ENCODE data around the gene COG5. TPM values are rescaled to one million over a fixed set of nuclear protein-coding genes. Genes with fewer than 3 reads are reported as not detected.
A peak's percentile ranks its signal among the peaks of the same experiment; 100 is the strongest.

COG5 gene
- total RNA-seq, 1 donor from 2014 or later, result 21.4 TPM

DNA sequence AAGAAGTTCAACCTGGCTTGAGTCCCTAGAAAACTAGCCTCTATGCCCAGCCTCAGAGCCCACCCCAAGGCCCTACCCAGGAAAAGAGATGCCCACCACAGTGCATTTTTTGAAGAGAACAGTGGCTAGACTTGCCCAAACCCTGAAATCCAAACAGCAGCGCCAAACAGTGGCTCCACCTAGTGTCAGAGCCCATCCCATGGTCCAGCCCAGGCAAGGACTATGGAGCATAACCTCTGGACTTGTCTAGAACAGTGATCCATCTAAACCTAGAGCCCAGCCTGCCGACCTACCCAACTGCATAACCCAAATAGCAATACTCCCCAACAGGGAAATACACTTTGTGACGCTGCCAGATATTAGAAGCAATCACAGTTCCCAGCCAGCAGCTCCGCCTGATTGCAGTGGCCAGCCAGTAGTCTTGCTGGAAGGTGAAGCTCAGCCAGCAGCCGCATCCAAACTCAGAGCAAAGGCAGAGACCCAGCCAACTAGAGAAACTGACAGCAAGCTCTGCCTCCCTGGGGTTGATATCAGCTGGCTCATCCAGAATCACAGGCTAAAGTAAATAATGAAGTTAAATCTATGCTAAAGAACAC lies 350.4 kb downstream of the COG5 start:
- Histone ChIP-seq H3K27ac (ENCODE audit: low read depth, low read length) (no peak overlapping the region), H3K36me3 (ENCODE audit: control insufficient read depth in 3 of 3, insufficient read depth in 3 of 3, low read length in 3 of 3) (peaks cover 0 to 10% (median 8%) of the 10 kb centered on the region in 3 donors), H3K9me3 (ENCODE audit: control insufficient read depth in 3 of 3, low read length in 3 of 3) (no peaks in the 10 kb centered on the region), H3K4me3 (ENCODE audit: low read length in 3 of 3) (no peak overlapping the region), H3K4me1 (ENCODE audit: control insufficient read depth in 3 of 3, insufficient read depth in 3 of 3, low read length in 3 of 3) (peaks cover 8 to 10% (median 8%) of the 10 kb centered on the region in 3 donors), H3K27me3 (ENCODE audit: control insufficient read depth in 3 of 3, insufficient read depth in 3 of 3, low read length in 3 of 3) (no peaks in the 10 kb centered on the region), H3K9ac (ENCODE audit: low read depth in 1 of 3, low read length in 3 of 3) (no peak overlapping the region)

GRCh38 chr7:107212725-107213124 lies 351.0 kb downstream of the COG5 start:
- H3K4me3 ChIP-seq (ENCODE audit: low read length in 3 of 3), result no peak overlapping the region
- H3K36me3 ChIP-seq (ENCODE audit: control insufficient read depth in 3 of 3, insufficient read depth in 3 of 3, low read length in 3 of 3), result peaks cover 0 to 10% (median 8%) of the 10 kb centered on the region in 3 donors
- no peaks in the 10 kb centered on the region for H3K9me3 ChIP-seq (ENCODE audit: control insufficient read depth in 3 of 3, low read length in 3 of 3)
- H3K4me1 ChIP-seq (ENCODE audit: control insufficient read depth in 3 of 3, insufficient read depth in 3 of 3, low read length in 3 of 3), result peaks cover 13 to 15% (median 14%) of the 10 kb centered on the region in 3 donors
- no peak overlapping the region for H3K27ac ChIP-seq (ENCODE audit: low read depth, low read length)
- H3K27me3 ChIP-seq (ENCODE audit: control insufficient read depth in 3 of 3, insufficient read depth in 3 of 3, low read length in 3 of 3), result no peaks in the 10 kb centered on the region
- H3K9ac ChIP-seq (ENCODE audit: low read depth in 1 of 3, low read length in 3 of 3), result no peak overlapping the region

DNA sequence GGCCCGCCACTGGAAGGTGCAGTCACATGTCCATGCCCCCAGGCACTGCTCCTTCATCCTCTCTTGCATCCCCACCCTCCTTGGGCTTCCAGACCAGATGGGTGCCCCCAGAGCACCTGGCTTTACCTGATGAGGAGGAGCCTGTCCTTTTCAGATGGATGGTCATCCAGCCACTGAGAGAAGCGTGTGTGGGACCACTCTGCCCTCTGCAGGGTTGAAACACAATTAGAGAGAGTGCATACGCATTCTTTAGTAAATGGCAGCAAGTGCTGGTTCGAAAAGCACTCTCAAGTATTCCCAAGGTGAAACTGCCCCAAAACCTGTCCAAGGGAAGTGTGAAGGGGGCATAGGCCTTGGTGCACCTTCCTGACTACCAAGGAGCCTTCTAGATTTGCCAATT lies 353.3 kb downstream of the COG5 start:
- H3K27ac ChIP-seq (ENCODE audit: low read depth, low read length), result no peak overlapping the region

DNA sequence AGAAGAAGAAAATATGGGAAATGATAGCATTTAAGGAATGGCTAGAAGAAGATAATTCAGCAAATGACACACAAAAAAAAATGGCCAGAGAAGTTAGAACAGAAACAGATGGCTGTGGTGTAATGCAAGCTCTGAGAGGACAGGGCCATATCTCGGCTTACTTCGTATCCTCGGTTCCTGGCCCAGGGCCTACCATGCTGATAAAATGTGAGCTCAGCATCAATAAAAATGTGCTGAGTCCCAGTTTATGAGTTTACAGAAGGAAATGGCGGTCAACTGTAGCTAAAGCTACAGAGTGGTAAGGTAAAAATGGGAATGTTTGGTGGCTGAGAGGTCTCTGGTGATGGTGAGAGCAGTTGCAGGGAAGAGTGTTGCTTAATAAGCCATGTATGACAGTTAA lies 354.2 kb downstream of the COG5 start:
- no peak overlapping the region for H3K4me3 ChIP-seq (ENCODE audit: low read length in 3 of 3)
- no peaks in the 10 kb centered on the region for H3K9me3 ChIP-seq (ENCODE audit: control insufficient read depth in 3 of 3, low read length in 3 of 3)
- H3K9ac ChIP-seq (ENCODE audit: low read depth in 1 of 3, low read length in 3 of 3), result no peak overlapping the region
- no peaks in the 10 kb centered on the region for H3K27me3 ChIP-seq (ENCODE audit: control insufficient read depth in 3 of 3, insufficient read depth in 3 of 3, low read length in 3 of 3)
- H3K36me3 ChIP-seq (ENCODE audit: control insufficient read depth in 3 of 3, insufficient read depth in 3 of 3, low read length in 3 of 3), result peaks cover 5 to 19% (median 19%) of the 10 kb centered on the region in 3 donors
- H3K4me1 ChIP-seq (ENCODE audit: control insufficient read depth in 3 of 3, insufficient read depth in 3 of 3, low read length in 3 of 3), result peaks cover 16 to 22% (median 21%) of the 10 kb centered on the region in 3 donors
- peak overlapping the region; percentile 70 for H3K27ac ChIP-seq (ENCODE audit: low read depth, low read length)

More for the DNA sequence above, 353.3 kb downstream of the COG5 start:
- peaks cover 16 to 22% (median 21%) of the 10 kb centered on the region in 3 donors for H3K4me1 ChIP-seq (ENCODE audit: control insufficient read depth in 3 of 3, insufficient read depth in 3 of 3, low read length in 3 of 3)
- H3K9ac ChIP-seq (ENCODE audit: low read depth in 1 of 3, low read length in 3 of 3), result no peak overlapping the region
- H3K27me3 ChIP-seq (ENCODE audit: control insufficient read depth in 3 of 3, insufficient read depth in 3 of 3, low read length in 3 of 3), result no peaks in the 10 kb centered on the region
- peaks cover 5 to 12% (median 11%) of the 10 kb centered on the region in 3 donors for H3K36me3 ChIP-seq (ENCODE audit: control insufficient read depth in 3 of 3, insufficient read depth in 3 of 3, low read length in 3 of 3)
- no peaks in the 10 kb centered on the region for H3K9me3 ChIP-seq (ENCODE audit: control insufficient read depth in 3 of 3, low read length in 3 of 3)
- H3K4me3 ChIP-seq (ENCODE audit: low read length in 3 of 3), result no peak overlapping the region

DNA sequence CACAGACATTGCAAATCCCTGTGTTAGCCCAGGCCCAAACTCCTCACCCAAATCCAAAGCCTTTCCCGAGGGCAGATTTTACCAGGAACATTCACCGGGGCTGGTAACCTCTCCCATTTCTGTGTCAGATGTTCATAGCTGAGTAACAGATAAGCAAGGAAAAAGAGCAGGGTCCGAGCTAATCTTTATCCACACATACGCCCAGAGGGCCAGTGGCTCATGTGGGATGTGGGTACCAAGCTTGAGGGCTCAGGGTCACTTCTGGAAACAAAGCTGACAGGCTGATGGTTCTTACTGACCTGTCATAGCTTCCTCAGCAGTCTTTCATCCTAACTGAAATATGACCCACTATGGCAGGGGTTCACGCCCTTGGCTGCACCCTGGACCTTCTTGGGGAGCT lies 355.2 kb downstream of the COG5 start:
- Histone ChIP-seq H3K9ac (ENCODE audit: low read depth in 1 of 3, low read length in 3 of 3) (peak overlapping the region in 2 of 3 donors; percentile 7 to 62), H3K4me1 (ENCODE audit: control insufficient read depth in 3 of 3, insufficient read depth in 3 of 3, low read length in 3 of 3) (peaks cover 16 to 22% (median 21%) of the 10 kb centered on the region in 3 donors), H3K36me3 (ENCODE audit: control insufficient read depth in 3 of 3, insufficient read depth in 3 of 3, low read length in 3 of 3) (peaks cover 13 to 28% (median 26%) of the 10 kb centered on the region in 3 donors), H3K27ac (ENCODE audit: low read depth, low read length) (peak overlapping the region; percentile 70), H3K27me3 (ENCODE audit: control insufficient read depth in 3 of 3, insufficient read depth in 3 of 3, low read length in 3 of 3) (no peaks in the 10 kb centered on the region), H3K4me3 (ENCODE audit: low read length in 3 of 3) (peak overlapping the region in 1 of 3 donors; percentile 16), H3K9me3 (ENCODE audit: control insufficient read depth in 3 of 3, low read length in 3 of 3) (no peaks in the 10 kb centered on the region)

GRCh38 chr7:107208024-107208521 lies 355.6 kb downstream of the COG5 start:
- H3K4me3 ChIP-seq (ENCODE audit: low read length in 3 of 3), result no peak overlapping the region
- H3K27me3 ChIP-seq (ENCODE audit: control insufficient read depth in 3 of 3, insufficient read depth in 3 of 3, low read length in 3 of 3), result no peaks in the 10 kb centered on the region
- peak overlapping the region in 2 of 3 donors; percentile 7 to 62 for H3K9ac ChIP-seq (ENCODE audit: low read depth in 1 of 3, low read length in 3 of 3)
- H3K27ac ChIP-seq (ENCODE audit: low read depth, low read length), result peak overlapping the region; percentile 70
- peaks cover 16 to 22% (median 20%) of the 10 kb centered on the region in 3 donors for H3K4me1 ChIP-seq (ENCODE audit: control insufficient read depth in 3 of 3, insufficient read depth in 3 of 3, low read length in 3 of 3)
- H3K9me3 ChIP-seq (ENCODE audit: control insufficient read depth in 3 of 3, low read length in 3 of 3), result no peaks in the 10 kb centered on the region
- peaks cover 14 to 33% (median 30%) of the 10 kb centered on the region in 3 donors for H3K36me3 ChIP-seq (ENCODE audit: control insufficient read depth in 3 of 3, insufficient read depth in 3 of 3, low read length in 3 of 3)

- Histone ChIP-seq H3K4me1 (ENCODE audit: control insufficient read depth in 3 of 3, insufficient read depth in 3 of 3, low read length in 3 of 3) (peaks cover 16 to 22% (median 19%) of the 10 kb centered on the region in 3 donors), H3K4me3 (ENCODE audit: low read length in 3 of 3) (no peak overlapping the region), H3K36me3 (ENCODE audit: control insufficient read depth in 3 of 3, insufficient read depth in 3 of 3, low read length in 3 of 3) (peaks cover 14 to 36% (median 32%) of the 10 kb centered on the region in 3 donors), H3K27ac (ENCODE audit: low read depth, low read length) (peak overlapping the region; percentile 70), H3K9me3 (ENCODE audit: control insufficient read depth in 3 of 3, low read length in 3 of 3) (no peaks in the 10 kb centered on the region), H3K27me3 (ENCODE audit: control insufficient read depth in 3 of 3, insufficient read depth in 3 of 3, low read length in 3 of 3) (no peaks in the 10 kb centered on the region), H3K9ac (ENCODE audit: low read depth in 1 of 3, low read length in 3 of 3) (peak overlapping the region in 1 of 3 donors; percentile 17)
Measured at GRCh38 chr7:107207459-107207858, 356.3 kb downstream of the COG5 start.

DNA sequence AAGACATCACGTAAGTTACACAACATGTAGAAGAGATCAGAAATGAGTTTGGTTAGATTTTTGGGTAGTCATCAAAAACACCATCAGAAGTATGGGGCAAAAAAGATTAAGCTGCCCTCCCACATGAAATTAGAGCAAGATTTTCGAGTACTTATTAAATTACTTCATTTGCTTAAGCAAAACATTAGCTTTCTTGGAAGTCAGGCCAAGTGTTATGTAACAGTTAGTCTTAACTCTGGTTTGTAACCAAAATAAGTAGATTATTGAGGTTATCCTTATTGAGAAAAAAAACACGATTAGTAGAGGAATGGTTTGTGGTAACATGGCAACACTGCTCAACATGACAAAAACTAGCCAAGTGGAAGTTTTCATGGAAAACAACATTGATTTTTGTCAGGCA lies 357.0 kb downstream of the COG5 start:
- H3K36me3 ChIP-seq (ENCODE audit: control insufficient read depth in 3 of 3, insufficient read depth in 3 of 3, low read length in 3 of 3), result peaks cover 15 to 36% (median 34%) of the 10 kb centered on the region in 3 donors
- H3K9me3 ChIP-seq (ENCODE audit: control insufficient read depth in 3 of 3, low read length in 3 of 3), result no peaks in the 10 kb centered on the region
- peak overlapping the region; percentile 6 for H3K27ac ChIP-seq (ENCODE audit: low read depth, low read length)
- H3K9ac ChIP-seq (ENCODE audit: low read depth in 1 of 3, low read length in 3 of 3), result no peak overlapping the region
- H3K4me1 ChIP-seq (ENCODE audit: control insufficient read depth in 3 of 3, insufficient read depth in 3 of 3, low read length in 3 of 3), result peaks cover 16 to 22% (median 21%) of the 10 kb centered on the region in 3 donors
- H3K4me3 ChIP-seq (ENCODE audit: low read length in 3 of 3), result no peak overlapping the region
- no peaks in the 10 kb centered on the region for H3K27me3 ChIP-seq (ENCODE audit: control insufficient read depth in 3 of 3, insufficient read depth in 3 of 3, low read length in 3 of 3)

DNA sequence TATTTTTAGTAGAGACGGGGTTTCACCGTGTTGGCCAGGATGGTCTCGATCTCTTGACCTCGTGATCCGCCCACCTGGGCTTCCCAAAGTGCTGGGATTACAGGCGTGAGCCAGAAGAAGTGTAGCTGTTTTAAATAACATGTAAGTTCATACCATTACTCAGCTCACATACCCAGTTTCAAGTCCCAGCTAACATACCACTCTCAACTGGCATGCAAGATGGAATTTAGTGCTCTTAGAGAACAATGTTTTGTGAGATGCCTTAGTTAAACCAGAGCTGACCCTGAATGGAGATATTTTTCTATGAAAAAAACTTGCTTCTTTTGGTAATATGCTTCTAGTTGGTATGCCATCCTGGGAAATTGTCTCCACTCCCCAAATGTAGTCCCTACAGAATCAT lies 357.6 kb downstream of the COG5 start:
- Histone ChIP-seq H3K27me3 (ENCODE audit: control insufficient read depth in 3 of 3, insufficient read depth in 3 of 3, low read length in 3 of 3) (no peaks in the 10 kb centered on the region), H3K9ac (ENCODE audit: low read depth in 1 of 3, low read length in 3 of 3) (no peak overlapping the region), H3K36me3 (ENCODE audit: control insufficient read depth in 3 of 3, insufficient read depth in 3 of 3, low read length in 3 of 3) (peaks cover 18 to 39% (median 37%) of the 10 kb centered on the region in 3 donors), H3K27ac (ENCODE audit: low read depth, low read length) (no peak overlapping the region), H3K4me3 (ENCODE audit: low read length in 3 of 3) (no peak overlapping the region), H3K4me1 (ENCODE audit: control insufficient read depth in 3 of 3, insufficient read depth in 3 of 3, low read length in 3 of 3) (peaks cover 16 to 24% (median 22%) of the 10 kb centered on the region in 3 donors), H3K9me3 (ENCODE audit: control insufficient read depth in 3 of 3, low read length in 3 of 3) (no peaks in the 10 kb centered on the region)

GRCh38 chr7:107203607-107204006 lies 360.1 kb downstream of the COG5 start:
- H3K4me3 ChIP-seq (ENCODE audit: low read length in 3 of 3), result no peak overlapping the region
- peaks cover 11 to 20% (median 16%) of the 10 kb centered on the region in 3 donors for H3K4me1 ChIP-seq (ENCODE audit: control insufficient read depth in 3 of 3, insufficient read depth in 3 of 3, low read length in 3 of 3)
- no peaks in the 10 kb centered on the region for H3K27me3 ChIP-seq (ENCODE audit: control insufficient read depth in 3 of 3, insufficient read depth in 3 of 3, low read length in 3 of 3)
- H3K9me3 ChIP-seq (ENCODE audit: control insufficient read depth in 3 of 3, low read length in 3 of 3), result no peaks in the 10 kb centered on the region
- peaks cover 22 to 52% (median 49%) of the 10 kb centered on the region in 3 donors for H3K36me3 ChIP-seq (ENCODE audit: control insufficient read depth in 3 of 3, insufficient read depth in 3 of 3, low read length in 3 of 3)
- H3K9ac ChIP-seq (ENCODE audit: low read depth in 1 of 3, low read length in 3 of 3), result no peak overlapping the region
- H3K27ac ChIP-seq (ENCODE audit: low read depth, low read length), result no peak overlapping the region
